ENCODE measurements around the gene APOL6.

The APOL6 gene

DNA sequence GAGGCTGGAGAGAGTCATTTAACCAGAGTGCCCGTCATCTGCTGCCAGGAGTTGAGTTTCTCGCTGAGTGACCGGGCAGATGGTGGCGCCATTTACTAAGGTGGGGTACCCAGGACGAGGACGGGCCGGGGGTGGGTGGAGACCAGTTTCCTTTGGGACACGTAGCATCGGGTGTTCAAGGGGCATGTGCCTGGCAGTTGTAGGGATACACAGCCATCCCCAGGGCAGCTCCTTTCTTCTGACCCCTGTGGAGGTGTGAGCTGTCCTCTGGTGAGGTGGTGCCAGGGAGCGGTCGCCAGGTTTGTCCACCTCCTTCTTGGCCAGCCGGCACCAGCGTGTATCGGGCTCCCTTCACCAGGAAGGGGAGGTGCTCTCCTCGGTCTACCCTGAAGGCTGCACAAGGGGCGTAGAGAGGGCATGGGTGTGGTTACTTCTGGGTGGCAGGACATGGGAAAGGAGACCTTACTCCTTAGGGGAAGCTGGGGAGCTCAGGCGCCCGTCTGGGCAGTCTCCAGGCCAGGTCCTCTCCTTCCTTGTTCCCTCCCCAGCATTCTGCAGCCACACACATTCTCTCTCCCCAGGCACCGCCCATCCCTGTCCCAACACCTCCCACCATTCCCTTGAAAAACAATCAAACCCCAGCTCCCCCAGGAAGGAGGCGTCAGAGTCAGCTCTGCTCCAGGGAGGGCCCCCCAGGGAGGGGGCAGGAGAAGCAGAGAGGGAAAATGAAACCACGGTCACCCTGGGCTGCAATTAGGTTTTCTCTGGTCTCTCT, 20.8 kb upstream of the APOL6 start (continued):
- TF ChIP-seq, protein P1, sequence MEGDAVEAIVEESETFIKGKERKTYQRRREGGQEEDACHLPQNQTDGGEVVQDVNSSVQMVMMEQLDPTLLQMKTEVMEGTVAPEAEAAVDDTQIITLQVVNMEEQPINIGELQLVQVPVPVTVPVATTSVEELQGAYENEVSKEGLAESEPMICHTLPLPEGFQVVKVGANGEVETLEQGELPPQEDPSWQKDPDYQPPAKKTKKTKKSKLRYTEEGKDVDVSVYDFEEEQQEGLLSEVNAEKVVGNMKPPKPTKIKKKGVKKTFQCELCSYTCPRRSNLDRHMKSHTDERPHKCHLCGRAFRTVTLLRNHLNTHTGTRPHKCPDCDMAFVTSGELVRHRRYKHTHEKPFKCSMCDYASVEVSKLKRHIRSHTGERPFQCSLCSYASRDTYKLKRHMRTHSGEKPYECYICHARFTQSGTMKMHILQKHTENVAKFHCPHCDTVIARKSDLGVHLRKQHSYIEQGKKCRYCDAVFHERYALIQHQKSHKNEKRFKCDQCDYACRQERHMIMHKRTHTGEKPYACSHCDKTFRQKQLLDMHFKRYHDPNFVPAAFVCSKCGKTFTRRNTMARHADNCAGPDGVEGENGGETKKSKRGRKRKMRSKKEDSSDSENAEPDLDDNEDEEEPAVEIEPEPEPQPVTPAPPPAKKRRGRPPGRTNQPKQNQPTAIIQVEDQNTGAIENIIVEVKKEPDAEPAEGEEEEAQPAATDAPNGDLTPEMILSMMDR (tag by site-specific recombination; IDR thresholded peaks at IDR 0.05): peak; percentile 95
- TF ChIP-seq KLF7 (tag by site-specific recombination; IDR thresholded peaks at IDR 0.05; ENCODE audit: borderline replicate concordance) (peak; percentile 63; the same call in 1 of the 2 replicates), SP7 (tag by site-specific recombination; IDR thresholded peaks at IDR 0.05) (peak; percentile 70), ZNF76 (tag by site-specific recombination; IDR thresholded peaks at IDR 0.05; ENCODE audit: borderline replicate concordance, low read depth) (peak; percentile 73), ZNF600 (tag by site-specific recombination; IDR thresholded peaks at IDR 0.05) (peak; percentile 39; the same call in 1 of the 2 replicates), ZNF157 (tag by site-specific recombination; IDR thresholded peaks at IDR 0.05) (no peak), ZNF391 (tag by site-specific recombination; IDR thresholded peaks at IDR 0.05; ENCODE audit: borderline replicate concordance, low read depth) (peak; percentile 44; the same call in 1 of the 2 replicates), HOXA7 (CRISPR knock-in tag; IDR thresholded peaks at IDR 0.05; ENCODE audit: borderline replicate concordance) (no peak), GLIS1 (tag by site-specific recombination; IDR thresholded peaks at IDR 0.05) (peak; percentile 100), OVOL3 (tag by site-specific recombination; IDR thresholded peaks at IDR 0.05) (0 out of 2 replicates have a peak, but pooled peaks have one; percentile 38), SP3 (tag by site-specific recombination; IDR thresholded peaks at IDR 0.05) (peak; percentile 82), ZNF629 (tag by site-specific recombination; IDR thresholded peaks at IDR 0.05) (peak; percentile 29; the same call in 1 of the 2 replicates), ZNF26 (tag by site-specific recombination; IDR thresholded peaks at IDR 0.05) (no peak), ZNF549 (tag by site-specific recombination; IDR thresholded peaks at IDR 0.05) (no peak), KLF9 (tag by site-specific recombination; IDR thresholded peaks at IDR 0.05; ENCODE audit: low read depth) (peak; percentile 53; the same call in 1 of the 2 replicates), ZNF18 (tag by site-specific recombination; IDR thresholded peaks at IDR 0.05) (peak; percentile 18; the same call in 1 of the 2 replicates), TRIM28 (IDR thresholded peaks at IDR 0.05; ENCODE audit: borderline replicate concordance, low read length) (no peak)
- TF ChIP-seq, protein P2, sequence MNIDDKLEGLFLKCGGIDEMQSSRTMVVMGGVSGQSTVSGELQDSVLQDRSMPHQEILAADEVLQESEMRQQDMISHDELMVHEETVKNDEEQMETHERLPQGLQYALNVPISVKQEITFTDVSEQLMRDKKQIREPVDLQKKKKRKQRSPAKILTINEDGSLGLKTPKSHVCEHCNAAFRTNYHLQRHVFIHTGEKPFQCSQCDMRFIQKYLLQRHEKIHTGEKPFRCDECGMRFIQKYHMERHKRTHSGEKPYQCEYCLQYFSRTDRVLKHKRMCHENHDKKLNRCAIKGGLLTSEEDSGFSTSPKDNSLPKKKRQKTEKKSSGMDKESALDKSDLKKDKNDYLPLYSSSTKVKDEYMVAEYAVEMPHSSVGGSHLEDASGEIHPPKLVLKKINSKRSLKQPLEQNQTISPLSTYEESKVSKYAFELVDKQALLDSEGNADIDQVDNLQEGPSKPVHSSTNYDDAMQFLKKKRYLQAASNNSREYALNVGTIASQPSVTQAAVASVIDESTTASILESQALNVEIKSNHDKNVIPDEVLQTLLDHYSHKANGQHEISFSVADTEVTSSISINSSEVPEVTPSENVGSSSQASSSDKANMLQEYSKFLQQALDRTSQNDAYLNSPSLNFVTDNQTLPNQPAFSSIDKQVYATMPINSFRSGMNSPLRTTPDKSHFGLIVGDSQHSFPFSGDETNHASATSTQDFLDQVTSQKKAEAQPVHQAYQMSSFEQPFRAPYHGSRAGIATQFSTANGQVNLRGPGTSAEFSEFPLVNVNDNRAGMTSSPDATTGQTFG (tag by site-specific recombination; IDR thresholded peaks at IDR 0.05; ENCODE audit: borderline replicate concordance): no peak
- TF ChIP-seq, protein P3, sequence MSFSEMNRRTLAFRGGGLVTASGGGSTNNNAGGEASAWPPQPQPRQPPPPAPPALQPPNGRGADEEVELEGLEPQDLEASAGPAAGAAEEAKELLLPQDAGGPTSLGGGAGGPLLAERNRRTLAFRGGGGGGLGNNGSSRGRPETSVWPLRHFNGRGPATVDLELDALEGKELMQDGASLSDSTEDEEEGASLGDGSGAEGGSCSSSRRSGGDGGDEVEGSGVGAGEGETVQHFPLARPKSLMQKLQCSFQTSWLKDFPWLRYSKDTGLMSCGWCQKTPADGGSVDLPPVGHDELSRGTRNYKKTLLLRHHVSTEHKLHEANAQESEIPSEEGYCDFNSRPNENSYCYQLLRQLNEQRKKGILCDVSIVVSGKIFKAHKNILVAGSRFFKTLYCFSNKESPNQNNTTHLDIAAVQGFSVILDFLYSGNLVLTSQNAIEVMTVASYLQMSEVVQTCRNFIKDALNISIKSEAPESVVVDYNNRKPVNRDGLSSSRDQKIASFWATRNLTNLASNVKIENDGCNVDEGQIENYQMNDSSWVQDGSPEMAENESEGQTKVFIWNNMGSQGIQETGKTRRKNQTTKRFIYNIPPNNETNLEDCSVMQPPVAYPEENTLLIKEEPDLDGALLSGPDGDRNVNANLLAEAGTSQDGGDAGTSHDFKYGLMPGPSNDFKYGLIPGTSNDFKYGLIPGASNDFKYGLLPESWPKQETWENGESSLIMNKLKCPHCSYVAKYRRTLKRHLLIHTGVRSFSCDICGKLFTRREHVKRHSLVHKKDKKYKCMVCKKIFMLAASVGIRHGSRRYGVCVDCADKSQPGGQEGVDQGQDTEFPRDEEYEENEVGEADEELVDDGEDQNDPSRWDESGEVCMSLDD (tag by site-specific recombination; IDR thresholded peaks at IDR 0.05): peak; percentile 57; the same call in 1 of the 2 replicates
- TF ChIP-seq, protein P4, sequence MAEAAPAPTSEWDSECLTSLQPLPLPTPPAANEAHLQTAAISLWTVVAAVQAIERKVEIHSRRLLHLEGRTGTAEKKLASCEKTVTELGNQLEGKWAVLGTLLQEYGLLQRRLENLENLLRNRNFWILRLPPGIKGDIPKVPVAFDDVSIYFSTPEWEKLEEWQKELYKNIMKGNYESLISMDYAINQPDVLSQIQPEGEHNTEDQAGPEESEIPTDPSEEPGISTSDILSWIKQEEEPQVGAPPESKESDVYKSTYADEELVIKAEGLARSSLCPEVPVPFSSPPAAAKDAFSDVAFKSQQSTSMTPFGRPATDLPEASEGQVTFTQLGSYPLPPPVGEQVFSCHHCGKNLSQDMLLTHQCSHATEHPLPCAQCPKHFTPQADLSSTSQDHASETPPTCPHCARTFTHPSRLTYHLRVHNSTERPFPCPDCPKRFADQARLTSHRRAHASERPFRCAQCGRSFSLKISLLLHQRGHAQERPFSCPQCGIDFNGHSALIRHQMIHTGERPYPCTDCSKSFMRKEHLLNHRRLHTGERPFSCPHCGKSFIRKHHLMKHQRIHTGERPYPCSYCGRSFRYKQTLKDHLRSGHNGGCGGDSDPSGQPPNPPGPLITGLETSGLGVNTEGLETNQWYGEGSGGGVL (tag by site-specific recombination; IDR thresholded peaks at IDR 0.05): peak; percentile 93
